GM23338 (cell line): ENCODE results near the gene PNKP. TPM values are rescaled to one million over a fixed set of nuclear protein-coding genes. Genes with fewer than 3 reads are reported as not detected.

Experiments used
- ATAC-seq: fragments of 200-7000 bp; cut with Tn5 transposase; 3 replicates; pipeline ENCODE4 v1.9.1; 2020
- DNase-seq: peaks from one replicate; pipeline ENCODE4 v3.0.0-alpha.2; 2015; ENCODE audit warnings: low spot score
- H2AFZ ChIP-seq: fragments of 200-600 bp; sonication (generic); 2 replicates; pipeline ENCODE4 v1.8.0; 2016; ENCODE audit warnings: antibody characterized with exemption, mild to moderate bottlenecking, moderate library complexity
- H3F3A ChIP-seq: fragments of 200-600 bp; sonication (generic); replicated peaks from 2 replicates; pipeline ENCODE4 v1.8.0; 2017; ENCODE audit warnings: antibody characterized with exemption, mixed run types, low read depth
- H3K27ac ChIP-seq: fragments of 200-600 bp; sonication (generic); 2 replicates; pipeline ENCODE4 v1.6.1; 2016; ENCODE audit warnings: low read depth
- H3K27me3 ChIP-seq: fragments of 200-600 bp; sonication (generic); 2 replicates; pipeline ENCODE4 v1.8.0; 2016; ENCODE audit warnings: mild to moderate bottlenecking, mixed run types, moderate library complexity; ENCODE audit not compliant: insufficient read depth
- H3K36me3 ChIP-seq: fragments of 200-600 bp; sonication (generic); 2 replicates; pipeline ENCODE4 v1.8.0; 2016; ENCODE audit warnings: mild to moderate bottlenecking; ENCODE audit not compliant: insufficient read depth
- H3K4me1 ChIP-seq: fragments of 200-600 bp; sonication (generic); 2 replicates; pipeline ENCODE4 v1.8.0; 2016; ENCODE audit warnings: mild to moderate bottlenecking, moderate library complexity; ENCODE audit not compliant: insufficient read depth
- H3K4me2 ChIP-seq: fragments of 200-600 bp; sonication (generic); 2 replicates; pipeline ENCODE4 v1.7.1; 2017; ENCODE audit warnings: mixed run types
- H3K4me3 ChIP-seq: fragments of 200-600 bp; sonication (generic); 2 replicates; pipeline ENCODE4 v1.6.1; 2016; ENCODE audit warnings: mixed run types
- H3K79me2 ChIP-seq: fragments of 200-600 bp; sonication (generic); replicated peaks from 2 replicates; pipeline ENCODE4 v1.8.0; 2017; ENCODE audit warnings: mild to moderate bottlenecking; ENCODE audit not compliant: insufficient read depth
- H3K9me2 ChIP-seq: fragments of 200-600 bp; sonication (generic); 2 replicates; pipeline ENCODE4 v1.8.0; 2017; ENCODE audit not compliant: insufficient read depth
- H4K20me1 ChIP-seq: fragments of 200-600 bp; sonication (generic); replicated peaks from 2 replicates; pipeline ENCODE4 v1.8.0; 2017; ENCODE audit warnings: mild to moderate bottlenecking; ENCODE audit not compliant: insufficient read depth
- H3K27ac Mint-ChIP-seq: 2 replicates; pipeline ENCODE4 v1.8.0; 2020; ENCODE audit warnings: inconsistent platforms, mild to moderate bottlenecking, moderate library complexity, mixed read lengths
- H3K27me3 Mint-ChIP-seq: 3 replicates; pipeline ENCODE4 v1.8.0; 2022; ENCODE audit warnings: low read depth, mild to moderate bottlenecking, moderate library complexity, mixed read lengths, inconsistent platforms; ENCODE audit not compliant: insufficient read depth, poor library complexity
- H3K36me3 Mint-ChIP-seq: 3 replicates; pipeline ENCODE4 v1.8.0; 2021; ENCODE audit warnings: low read depth, mild to moderate bottlenecking, inconsistent platforms, moderate library complexity, mixed read lengths
- H3K4me1 Mint-ChIP-seq: 3 replicates; pipeline ENCODE4 v1.8.0; 2020; ENCODE audit warnings: mild to moderate bottlenecking, inconsistent platforms, mixed read lengths
- H3K4me3 Mint-ChIP-seq: 3 replicates; pipeline ENCODE4 v1.8.0; 2021; ENCODE audit warnings: moderate library complexity, mild to moderate bottlenecking, inconsistent platforms, mixed read lengths
- H3K9me3 Mint-ChIP-seq: 3 replicates; pipeline ENCODE4 v1.8.0; 2020; ENCODE audit warnings: moderate library complexity, mild to moderate bottlenecking, inconsistent platforms, mixed read lengths
- CREB1 ChIP-seq: fragments of 250-450 bp; sonication (Bioruptor Pico); IDR thresholded peaks from 2 replicates; pipeline ENCODE4 v1.5.0; 2020; ENCODE audit warnings: low read depth, mild to moderate bottlenecking, moderate library complexity
- CTCF ChIP-seq, 2 experiments: fragments of 200-600 bp in 1 of 2; sonication (generic) in 1 of 2; conservative IDR thresholded peaks; 2 replicates each; pipeline versions ENCODE4 v1.5.1 to v1.6.1; 2016 to 2017; ENCODE audit warnings: antibody characterized with exemption in 2 of 2, low read depth in 2 of 2, mild to moderate bottlenecking in 2 of 2, moderate library complexity in 1 of 2
- ETS1 ChIP-seq: IDR thresholded peaks from 2 replicates; pipeline ENCODE4 v1.6.1; 2016; ENCODE audit warnings: antibody characterized with exemption
- EZH2 ChIP-seq: fragments of 200-600 bp; sonication (generic); IDR thresholded peaks from one replicate; pipeline ENCODE4 v1.8.0; 2017; ENCODE audit warnings: antibody characterized with exemption, mild to moderate bottlenecking, low read depth; ENCODE audit not compliant: unreplicated experiment
- EZH2phosphoT487 ChIP-seq: fragments of 200-600 bp; sonication (generic); IDR thresholded peaks from one replicate; pipeline ENCODE4 v1.8.1; 2018; ENCODE audit warnings: antibody characterized with exemption; ENCODE audit not compliant: unreplicated experiment
- JUNB ChIP-seq: IDR thresholded peaks from one replicate; pipeline ENCODE4 v1.6.1; 2016; ENCODE audit warnings: antibody characterized with exemption; ENCODE audit not compliant: unreplicated experiment
- NANOG ChIP-seq: IDR thresholded peaks from 2 replicates; pipeline ENCODE4 v1.6.1; 2016; ENCODE audit warnings: antibody characterized with exemption, borderline replicate concordance
- POLR2AphosphoS5 ChIP-seq: IDR thresholded peaks from 2 replicates; pipeline ENCODE4 v1.6.1; 2016; ENCODE audit warnings: antibody characterized with exemption, low read depth
- REST ChIP-seq: IDR thresholded peaks from one replicate; pipeline ENCODE4 v1.6.1; 2018; ENCODE audit warnings: antibody characterized with exemption; ENCODE audit not compliant: unreplicated experiment
- STAT1 ChIP-seq: IDR thresholded peaks from one replicate; pipeline ENCODE4 v1.6.1; 2016; ENCODE audit warnings: antibody characterized with exemption; ENCODE audit not compliant: unreplicated experiment
- ZNF114 ChIP-seq: fragments of 250-450 bp; sonication (Bioruptor Pico); IDR thresholded peaks from 2 replicates; pipeline ENCODE4 v1.5.0; 2020; ENCODE audit warnings: mild to moderate bottlenecking, moderate library complexity
- ZNF331 ChIP-seq: fragments of 250-450 bp; sonication (Bioruptor Pico); IDR thresholded peaks from 2 replicates; pipeline ENCODE4 v1.5.0; 2020; ENCODE audit warnings: low read depth, mild to moderate bottlenecking, moderate library complexity
- ZNF462 ChIP-seq: fragments of 250-450 bp; sonication (Bioruptor Pico); IDR thresholded peaks from 2 replicates; pipeline ENCODE4 v1.5.0; 2020; ENCODE audit warnings: mild to moderate bottlenecking, moderate library complexity
- polyA plus RNA-seq: library from polyadenylated mRNA; unstranded; fragments of >200 nt; fragmentation: Nextera tagmentation; extraction: Ambion mirVana; gene quantifications from 2 replicates; pipeline ENCODE4 v1.2.1, GENCODE V29; 2016
- total RNA-seq: library from RNA; depleted of rRNA; stranded (reverse); fragments of >200 nt; shearing (Covaris generic); gene quantifications from 2 replicates; pipeline ENCODE4 v1.2.3, GENCODE V29; 2014

PNKP gene
- total and polyA plus RNA-seq, 2 experiments from 2014 or later: 99.6 to 109 TPM

- no peak for ATAC-seq
- Histone ChIP-seq H3K79me2 (peaks cover 5% of the 10 kb centered on the region; the same call in 1 of the 2 replicates), H3K27ac (no peak overlapping the region), H3F3A (peaks cover 13% of the 10 kb centered on the region; the same call in 1 of the 2 replicates), H4K20me1 (peaks cover 42% of the 10 kb centered on the region), H3K4me3 (no peak overlapping the region), H2AFZ (no peak overlapping the region), H3K27me3 (no peaks in the 10 kb centered on the region), H3K4me1 (peaks cover 10% of the 10 kb centered on the region), H3K4me2 (no peak overlapping the region), H3K36me3 (peaks cover 6% of the 10 kb centered on the region; the same call in 1 of the 2 replicates), H3K9me2 (no peaks in the 10 kb centered on the region)
- H3K27ac Mint-ChIP-seq: no peak overlapping the region
- peaks cover 71% of the 10 kb centered on the region for H3K36me3 Mint-ChIP-seq
- H3K4me3 Mint-ChIP-seq: no peak overlapping the region
- H3K4me1 Mint-ChIP-seq: peaks cover 20% of the 10 kb centered on the region
- DNase-seq: no peak
- TF ChIP-seq ZNF462 (CRISPR knock-in tag): no peak
- no peak for TF ChIP-seq JUNB
- TF ChIP-seq STAT1: no peak
- TF ChIP-seq ZNF114 (CRISPR knock-in tag): no peak
- no peak for TF ChIP-seq CTCF (conservative IDR thresholded peaks at IDR 0.05; ENCODE audit: low read depth in 2 of 2)
- TF ChIP-seq NANOG: no peak
- TF ChIP-seq EZH2phosphoT487: no peak
- no peak for TF ChIP-seq EZH2
- no peak for TF ChIP-seq ETS1
- TF ChIP-seq POLR2AphosphoS5: no peak
- no peak for TF ChIP-seq CREB1 (CRISPR knock-in tag)
- no peak for TF ChIP-seq ZNF331
- TF ChIP-seq REST: no peak
- H3K9me3 Mint-ChIP-seq: no peaks in the 10 kb centered on the region; the same call in 1 of the 3 replicates
- peaks cover 24% of the 10 kb centered on the region for H3K27me3 Mint-ChIP-seq
These were observed 41.4 kb upstream of the PNKP start for GRCh38 chr19:49908480-49909420.
